Panc1 (cell line): ENCODE data around the gene MATN1. TPM values are rescaled to one million over a fixed set of nuclear protein-coding genes. Genes with fewer than 3 reads are reported as not detected.

ENCODE experiments used
- ATAC-seq: fragments of 200-7000 bp; cut with Tn5 transposase; 2 replicates; pipeline ENCODE4 v1.9.1; 2020; ENCODE audit warnings: mild to moderate bottlenecking, moderate library complexity
- BruUV-seq: library from RNA; stranded (reverse); fragments of 400-500 nt; replicated peaks from 2 replicates; lab custom pipeline; 2021; lab: Mats Ljungman, UMichigan
- CTCF ChIA-PET: fragments of 300-600 bp; sonication (Branson Sonifier 250); formaldehyde crosslinking; loops from one replicate; lab custom pipeline; 2022; ENCODE audit warnings: antibody characterized with exemption; lab: Charles Lee
- POLR2A ChIA-PET: fragments of 300-600 bp; sonication (Branson Sonifier 250); formaldehyde crosslinking; loops from one replicate; lab custom pipeline; 2022; ENCODE audit warnings: antibody characterized with exemption; lab: Charles Lee
- DNase-seq: peaks from one replicate; pipeline ENCODE4 v3.0.0-alpha.2; 2010; ENCODE audit warnings: low read depth, low spot score
- H3K27ac ChIP-seq: 2 replicates; pipeline ENCODE4 v1.5.1; 2011; ENCODE audit warnings: mild to moderate bottlenecking, low read length, inconsistent platforms
- H3K27me3 ChIP-seq: fragments of 200-500 bp; sonication (Bioruptor generic); 2 replicates; pipeline ENCODE4 v1.6.0; 2014; ENCODE audit warnings: low read length, inconsistent platforms; ENCODE audit not compliant: control insufficient read depth, insufficient read depth
- H3K36me3 ChIP-seq: fragments of 200-500 bp; sonication (Bioruptor generic); 2 replicates; pipeline ENCODE4 v1.5.1; 2014; ENCODE audit warnings: inconsistent platforms, mild to moderate bottlenecking, low read length, moderate library complexity; ENCODE audit not compliant: control insufficient read depth, insufficient read depth
- H3K4me1 ChIP-seq: 2 replicates; pipeline ENCODE4 v1.5.1; 2011; ENCODE audit warnings: inconsistent platforms, mild to moderate bottlenecking, low read length, moderate library complexity; ENCODE audit not compliant: control insufficient read depth, insufficient read depth
- H3K4me3 ChIP-seq, 2 experiments: 2 replicates each; pipeline ENCODE4 v1.5.1; 2011 to 2012; ENCODE audit warnings: low read depth in 2 of 2, low read length in 2 of 2, mild to moderate bottlenecking in 2 of 2, inconsistent platforms in 1 of 2, moderate library complexity in 1 of 2
- H3K9me3 ChIP-seq: fragments of 200-500 bp; sonication (Bioruptor generic); 2 replicates; pipeline ENCODE4 v1.5.1; 2014; ENCODE audit warnings: low read depth, mild to moderate bottlenecking, inconsistent platforms, low read length, moderate library complexity; ENCODE audit not compliant: control insufficient read depth, insufficient read depth
- POLR2AphosphoS5 ChIP-seq: IDR thresholded peaks from 2 replicates; pipeline ENCODE4 v1.6.1; 2012; ENCODE audit warnings: mild to moderate bottlenecking, low read depth, low read length, moderate library complexity
- SIN3A ChIP-seq: IDR thresholded peaks from 2 replicates; pipeline ENCODE4 v1.6.1; 2012; ENCODE audit warnings: low read depth, mild to moderate bottlenecking, low read length, moderate library complexity, borderline replicate concordance; ENCODE audit not compliant: insufficient read depth
- TCF7L2 ChIP-seq: IDR thresholded peaks from 2 replicates; pipeline ENCODE4 v1.6.1; 2011; ENCODE audit warnings: mild to moderate bottlenecking, low read depth, low read length, inconsistent platforms
- in situ Hi-C: cut with HindIII; loops from 2 replicates; pipeline ENCODE4 v1.10.0; 2016; ENCODE audit warnings: low sequenced_read_pairs, low pct_unique_long_range_greater_than_20kb
- intact Hi-C: fragments of 100-400 bp; cut with micrococcal nuclease; formaldehyde crosslinking; loops from one replicate; pipeline ENCODE4 v1.10.0; 2022; ENCODE audit not compliant: unreplicated experiment
- total RNA-seq: library from RNA; stranded (reverse); gene quantifications from one replicate; pipeline ENCODE4 v1.2.1, GENCODE V29; 2021; ENCODE audit not compliant: unreplicated experiment
- TF ChIP-seq, protein P1 (sequence below): fragments of 450-650 bp; IDR thresholded peaks from 2 replicates; pipeline ENCODE4 v1.5.1; 2017; ENCODE audit warnings: mild to moderate bottlenecking
- TF ChIP-seq, protein P2 (sequence below), 2 experiments: IDR thresholded peaks; 2 replicates each; pipeline ENCODE4 v1.6.1; 2011 to 2012; ENCODE audit warnings: low read depth in 2 of 2, control low read depth in 1 of 2, low read length in 1 of 2, mild to moderate bottlenecking in 1 of 2, moderate library complexity in 1 of 2; ENCODE audit not compliant: insufficient read depth in 1 of 2

The MATN1 gene
- total RNA-seq, 1 experiment from 2014 or later, result 0.59 TPM

DNA sequence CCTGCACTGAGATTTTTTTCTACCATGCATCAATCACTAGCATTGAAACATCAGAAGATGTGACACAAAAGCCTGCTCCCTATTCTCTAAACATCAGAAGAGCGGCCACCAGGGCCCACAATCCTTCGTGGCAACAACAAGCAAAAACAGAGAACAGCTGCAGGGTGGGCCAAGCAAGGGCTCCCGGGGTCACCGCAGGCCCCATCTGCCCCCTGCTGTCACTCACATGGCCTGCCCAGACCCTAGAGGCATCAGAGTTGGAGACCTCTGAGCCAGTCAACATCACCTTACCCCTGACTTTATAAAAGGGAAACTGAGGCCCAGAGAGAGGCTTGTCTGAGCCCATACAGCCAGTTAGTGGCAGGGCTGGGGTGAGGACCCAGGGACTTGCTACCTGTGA lies 32.4 kb upstream of the MATN1 start:
- intact Hi-C loops, result no loop called here

DNA sequence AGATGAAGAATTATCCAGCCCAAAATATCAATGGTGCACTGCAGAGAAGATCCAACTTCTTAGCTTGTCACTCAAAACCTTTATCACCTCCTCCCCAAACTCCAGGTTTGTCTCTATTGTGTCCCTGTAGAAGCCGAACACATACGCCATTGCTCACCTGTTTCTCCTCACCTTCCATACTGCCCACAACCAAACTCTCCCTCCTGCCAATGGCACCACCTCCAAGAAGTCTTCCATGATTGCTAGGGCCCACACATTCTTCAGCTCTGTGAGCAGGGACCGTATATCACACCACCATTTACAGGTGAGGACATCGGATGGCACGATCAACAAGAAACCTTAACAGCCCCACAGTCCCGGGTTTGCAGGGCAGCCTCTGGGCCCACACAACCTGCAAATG lies 31.9 kb upstream of the MATN1 start:
- ChIA-PET POLR2A (no interaction called here), CTCF (no interaction called here)

More for the DNA sequence above, 32.4 kb upstream of the MATN1 start:
- ChIA-PET POLR2A (no interaction called here), CTCF (no interaction called here)
- H3K9me3 ChIP-seq, result no peaks in the 10 kb centered on the region
- no peaks in the 10 kb centered on the region for H3K27me3 ChIP-seq
- in situ Hi-C loops, result no loop called here
- no peak for ATAC-seq
- H3K4me3 ChIP-seq, result no peak overlapping the region
- DNase-seq, result no peak
- no TSS peak for BruUV-seq
- H3K4me1 ChIP-seq, result 0 out of 2 replicates have a peak, but pooled peaks cover 5% of the 10 kb centered on the region
- H3K27ac ChIP-seq, result no peak overlapping the region
- no peaks in the 10 kb centered on the region for H3K36me3 ChIP-seq
- TF ChIP-seq, protein P1, sequence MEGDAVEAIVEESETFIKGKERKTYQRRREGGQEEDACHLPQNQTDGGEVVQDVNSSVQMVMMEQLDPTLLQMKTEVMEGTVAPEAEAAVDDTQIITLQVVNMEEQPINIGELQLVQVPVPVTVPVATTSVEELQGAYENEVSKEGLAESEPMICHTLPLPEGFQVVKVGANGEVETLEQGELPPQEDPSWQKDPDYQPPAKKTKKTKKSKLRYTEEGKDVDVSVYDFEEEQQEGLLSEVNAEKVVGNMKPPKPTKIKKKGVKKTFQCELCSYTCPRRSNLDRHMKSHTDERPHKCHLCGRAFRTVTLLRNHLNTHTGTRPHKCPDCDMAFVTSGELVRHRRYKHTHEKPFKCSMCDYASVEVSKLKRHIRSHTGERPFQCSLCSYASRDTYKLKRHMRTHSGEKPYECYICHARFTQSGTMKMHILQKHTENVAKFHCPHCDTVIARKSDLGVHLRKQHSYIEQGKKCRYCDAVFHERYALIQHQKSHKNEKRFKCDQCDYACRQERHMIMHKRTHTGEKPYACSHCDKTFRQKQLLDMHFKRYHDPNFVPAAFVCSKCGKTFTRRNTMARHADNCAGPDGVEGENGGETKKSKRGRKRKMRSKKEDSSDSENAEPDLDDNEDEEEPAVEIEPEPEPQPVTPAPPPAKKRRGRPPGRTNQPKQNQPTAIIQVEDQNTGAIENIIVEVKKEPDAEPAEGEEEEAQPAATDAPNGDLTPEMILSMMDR, result no peak
- TF ChIP-seq, protein P2, sequence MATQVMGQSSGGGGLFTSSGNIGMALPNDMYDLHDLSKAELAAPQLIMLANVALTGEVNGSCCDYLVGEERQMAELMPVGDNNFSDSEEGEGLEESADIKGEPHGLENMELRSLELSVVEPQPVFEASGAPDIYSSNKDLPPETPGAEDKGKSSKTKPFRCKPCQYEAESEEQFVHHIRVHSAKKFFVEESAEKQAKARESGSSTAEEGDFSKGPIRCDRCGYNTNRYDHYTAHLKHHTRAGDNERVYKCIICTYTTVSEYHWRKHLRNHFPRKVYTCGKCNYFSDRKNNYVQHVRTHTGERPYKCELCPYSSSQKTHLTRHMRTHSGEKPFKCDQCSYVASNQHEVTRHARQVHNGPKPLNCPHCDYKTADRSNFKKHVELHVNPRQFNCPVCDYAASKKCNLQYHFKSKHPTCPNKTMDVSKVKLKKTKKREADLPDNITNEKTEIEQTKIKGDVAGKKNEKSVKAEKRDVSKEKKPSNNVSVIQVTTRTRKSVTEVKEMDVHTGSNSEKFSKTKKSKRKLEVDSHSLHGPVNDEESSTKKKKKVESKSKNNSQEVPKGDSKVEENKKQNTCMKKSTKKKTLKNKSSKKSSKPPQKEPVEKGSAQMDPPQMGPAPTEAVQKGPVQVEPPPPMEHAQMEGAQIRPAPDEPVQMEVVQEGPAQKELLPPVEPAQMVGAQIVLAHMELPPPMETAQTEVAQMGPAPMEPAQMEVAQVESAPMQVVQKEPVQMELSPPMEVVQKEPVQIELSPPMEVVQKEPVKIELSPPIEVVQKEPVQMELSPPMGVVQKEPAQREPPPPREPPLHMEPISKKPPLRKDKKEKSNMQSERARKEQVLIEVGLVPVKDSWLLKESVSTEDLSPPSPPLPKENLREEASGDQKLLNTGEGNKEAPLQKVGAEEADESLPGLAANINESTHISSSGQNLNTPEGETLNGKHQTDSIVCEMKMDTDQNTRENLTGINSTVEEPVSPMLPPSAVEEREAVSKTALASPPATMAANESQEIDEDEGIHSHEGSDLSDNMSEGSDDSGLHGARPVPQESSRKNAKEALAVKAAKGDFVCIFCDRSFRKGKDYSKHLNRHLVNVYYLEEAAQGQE (IDR thresholded peaks at IDR 0.05; ENCODE audit: insufficient read depth in 1 of 2, low read depth in 2 of 2, low read length in 1 of 2), result no peak
- TF ChIP-seq POLR2AphosphoS5, result no peak
- no peak for TF ChIP-seq TCF7L2
- TF ChIP-seq SIN3A, result no peak

More for the DNA sequence above, 31.9 kb upstream of the MATN1 start:
- Histone ChIP-seq H3K36me3 (no peaks in the 10 kb centered on the region), H3K27me3 (no peaks in the 10 kb centered on the region), H3K27ac (no peak overlapping the region), H3K4me1 (0 out of 2 replicates have a peak, but pooled peaks cover 5% of the 10 kb centered on the region), H3K4me3 (no peak overlapping the region), H3K9me3 (no peaks in the 10 kb centered on the region)
- in situ Hi-C loops (no loop called here), intact Hi-C loops (no loop called here)
- ATAC-seq (no peak), DNase-seq (no peak)
- BruUV-seq, result no TSS peak
- TF ChIP-seq, protein P2 (IDR thresholded peaks at IDR 0.05; ENCODE audit: insufficient read depth in 1 of 2, low read depth in 2 of 2, low read length in 1 of 2), result no peak
- TF ChIP-seq TCF7L2, result no peak
